CD4-positive, alpha-beta T cell treated with Interleukin-17A for 1 hour (primary cell): ENCODE measurements around the gene METTL15.
"Not testable (repeated sequence)": the region's sequence is repeated elsewhere in the genome, so short reads cannot be mapped to it uniquely, and the experiment has no call there.

Experiments
- DNase-seq: peaks from one replicate; pipeline ENCODE4 v3.0.0-alpha.2; 2020

The METTL15 gene

DNA sequence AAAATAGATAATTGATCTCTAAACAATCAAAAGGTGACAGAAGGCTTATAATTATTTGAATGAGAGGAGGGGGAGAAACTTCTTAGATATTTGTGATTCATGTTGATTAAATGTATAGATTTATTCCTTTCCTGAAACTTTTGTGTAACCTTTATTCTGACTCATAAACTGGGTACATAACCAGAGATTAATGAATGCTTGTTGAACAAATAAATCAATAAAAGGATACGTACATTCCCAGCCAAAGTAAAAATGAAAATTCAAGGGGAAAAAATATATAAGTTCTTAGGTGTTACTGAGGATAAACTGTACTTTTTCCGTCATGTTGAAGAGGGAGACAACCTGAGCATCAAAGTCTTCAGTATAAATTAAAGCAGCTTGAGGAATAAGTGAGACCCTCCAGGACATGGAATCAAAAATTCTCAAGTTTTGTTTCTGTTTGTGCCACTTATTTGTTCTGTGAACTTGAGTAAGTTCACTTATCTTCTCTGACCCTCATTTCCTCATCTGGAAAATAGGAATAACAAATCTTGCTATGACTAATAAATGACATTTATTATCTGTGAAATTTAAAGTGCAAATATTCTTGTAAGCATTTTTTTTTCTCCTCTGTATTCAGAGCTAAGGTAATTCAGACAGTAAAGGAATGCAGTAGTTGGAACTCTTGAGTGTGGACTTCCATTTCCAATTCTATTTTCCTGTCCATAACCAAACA is 195.4 kb downstream of the METTL15 start:
- no peak for DNase-seq

DNA sequence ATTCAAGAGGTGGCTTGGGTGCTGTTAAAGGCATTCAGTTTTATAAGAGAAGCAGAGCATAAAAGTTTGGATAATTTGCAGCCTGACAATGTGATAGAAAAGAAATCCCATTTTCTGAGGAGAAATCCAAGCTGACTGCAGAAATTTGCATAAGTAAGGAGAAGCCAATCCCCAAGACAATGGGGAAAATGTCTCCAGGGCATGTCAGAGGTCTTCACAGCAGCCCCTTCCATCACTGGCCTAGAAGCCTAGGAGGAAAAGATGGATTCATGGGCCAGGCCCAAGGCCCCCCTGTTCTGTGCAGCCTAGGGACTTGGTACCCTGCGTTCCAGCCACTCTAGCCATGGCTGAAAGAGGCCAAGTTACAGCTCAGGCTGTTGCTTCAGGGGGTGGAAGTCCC is 207.3 kb downstream of the METTL15 start:
- no peak for DNase-seq

DNA sequence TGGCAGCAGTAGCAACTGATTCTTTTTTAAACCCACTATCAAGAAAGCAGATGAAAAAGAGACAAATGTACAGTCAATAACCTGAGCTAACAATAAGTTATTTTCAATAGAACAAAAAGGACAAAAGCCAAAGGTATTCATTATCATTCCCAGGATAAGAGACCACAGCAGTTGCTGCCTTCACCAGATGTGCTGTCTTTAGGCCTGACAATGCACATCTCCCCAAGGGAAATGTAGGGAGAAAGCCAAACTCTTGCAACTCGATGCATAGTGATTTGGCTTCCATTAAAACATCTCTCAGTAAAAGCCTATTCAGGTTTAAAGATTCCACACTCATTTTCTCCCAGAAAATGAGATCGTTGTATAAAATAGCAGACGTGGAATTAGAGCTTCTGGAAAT is 210.7 kb downstream of the METTL15 start:
- no peak for DNase-seq

DNA sequence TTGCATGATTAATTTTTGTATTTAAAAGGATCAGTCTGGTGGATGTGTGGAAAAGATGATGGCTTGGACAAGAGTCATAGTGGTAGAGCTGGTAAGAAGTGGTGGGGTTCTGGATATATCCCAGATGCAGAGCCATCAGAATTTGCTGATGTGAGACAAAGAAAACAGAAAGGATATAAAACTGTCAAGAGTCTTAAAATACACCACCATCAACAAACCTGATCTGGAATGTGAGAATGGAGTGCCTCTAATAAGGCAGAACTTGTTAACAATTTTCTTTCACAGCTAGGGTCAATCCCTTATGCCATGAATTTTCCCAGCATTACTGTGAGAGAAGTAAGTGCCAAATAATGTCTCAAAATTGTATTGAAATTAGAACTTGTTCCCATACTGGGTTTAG is 215.4 kb downstream of the METTL15 start:
- DNase-seq, result no peak

DNA sequence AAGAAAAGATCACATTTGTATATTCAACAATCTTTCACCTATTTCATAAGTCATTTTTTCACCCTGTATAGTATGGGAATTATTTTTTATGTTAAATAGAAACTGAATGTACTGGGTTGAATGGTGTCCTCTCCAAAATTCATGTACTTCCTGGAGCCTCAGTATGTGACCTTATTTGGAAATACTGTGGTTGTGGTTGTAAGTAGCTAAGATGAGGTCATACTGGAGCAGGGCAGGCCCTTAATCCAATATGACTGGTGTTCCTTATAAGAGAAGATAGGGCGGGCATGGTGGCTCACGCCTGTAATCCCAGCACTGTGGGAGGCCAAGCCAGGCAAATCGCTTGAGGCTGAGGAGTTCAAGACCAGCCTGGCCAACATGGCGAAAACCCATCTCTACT is 224.2 kb downstream of the METTL15 start:
- DNase-seq, result not testable (repeated sequence)

DNA sequence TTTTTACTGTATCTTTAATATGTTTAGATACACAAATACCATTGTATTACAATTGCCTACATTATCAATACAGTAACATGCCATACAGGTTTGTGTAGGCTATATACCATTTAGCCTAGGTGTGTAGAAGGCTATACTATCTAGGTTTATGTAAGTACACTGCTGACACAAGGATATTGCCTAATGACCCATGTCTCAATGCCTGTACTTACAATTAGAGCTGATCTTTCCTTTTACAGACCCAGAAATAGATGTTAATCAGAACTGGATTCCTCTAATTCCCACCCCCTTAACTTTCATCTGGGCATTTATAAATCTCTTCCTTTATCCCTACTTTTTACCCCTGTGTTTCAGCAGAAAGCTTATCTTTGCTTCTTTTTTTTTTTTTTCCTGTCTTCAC is 229.5 kb downstream of the METTL15 start:
- no peak for DNase-seq

DNA sequence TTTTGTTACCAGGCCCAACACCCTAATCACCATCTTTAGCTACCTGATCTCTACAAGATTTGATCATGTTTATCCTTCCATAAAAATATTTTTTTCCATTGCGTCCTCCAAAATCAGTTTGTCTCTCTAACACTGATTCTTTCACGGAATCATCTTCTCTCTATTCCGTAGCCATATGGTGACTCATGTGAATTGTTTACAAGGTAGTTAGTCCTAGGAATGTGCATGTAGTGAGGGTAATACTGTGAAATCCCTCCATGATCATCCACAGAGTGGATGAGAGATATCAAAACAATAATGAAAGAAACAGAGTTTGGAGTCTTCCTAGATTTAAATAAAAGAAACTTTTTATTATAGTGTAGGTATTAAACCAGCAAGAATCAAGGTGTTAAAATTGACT is 230.2 kb downstream of the METTL15 start:
- DNase-seq, result no peak

DNA sequence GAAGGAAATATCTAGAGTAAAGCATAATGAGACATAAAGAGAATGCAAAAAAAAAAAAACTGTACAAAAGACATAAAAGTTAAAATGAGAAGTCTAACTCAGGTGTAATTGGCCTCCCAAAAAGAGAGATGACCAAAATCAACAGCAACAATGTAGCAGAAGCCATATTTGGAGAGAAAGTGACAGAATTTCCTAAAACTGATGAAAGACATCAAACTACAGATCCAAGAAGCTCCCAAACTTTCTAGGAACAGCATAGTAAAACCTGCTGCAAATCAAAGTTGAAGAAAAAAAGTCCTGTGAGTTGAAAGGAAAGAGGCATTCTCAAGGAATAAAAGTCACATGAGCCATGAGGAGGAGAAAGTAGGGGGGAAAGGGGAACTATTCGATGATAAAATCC is 231.3 kb downstream of the METTL15 start:
- no peak for DNase-seq

DNA sequence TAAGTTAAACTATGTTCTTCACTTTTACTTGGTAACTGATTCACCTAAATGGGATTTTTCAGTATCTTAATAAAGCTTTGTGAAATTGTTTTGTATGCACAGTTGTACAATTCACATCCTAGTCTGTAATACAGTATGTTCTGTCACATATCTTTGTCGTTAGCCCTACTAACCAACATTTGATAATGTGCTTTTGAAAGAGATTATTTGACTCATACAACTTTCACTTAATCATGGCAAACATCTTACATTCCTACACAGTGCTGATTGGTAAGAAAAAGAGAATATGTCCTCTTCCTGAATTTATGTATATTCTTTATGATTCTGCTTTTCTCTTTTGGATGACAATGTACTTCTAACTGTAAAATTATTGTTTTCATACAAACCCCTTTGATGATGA is 234.5 kb downstream of the METTL15 start:
- no peak for DNase-seq

DNA sequence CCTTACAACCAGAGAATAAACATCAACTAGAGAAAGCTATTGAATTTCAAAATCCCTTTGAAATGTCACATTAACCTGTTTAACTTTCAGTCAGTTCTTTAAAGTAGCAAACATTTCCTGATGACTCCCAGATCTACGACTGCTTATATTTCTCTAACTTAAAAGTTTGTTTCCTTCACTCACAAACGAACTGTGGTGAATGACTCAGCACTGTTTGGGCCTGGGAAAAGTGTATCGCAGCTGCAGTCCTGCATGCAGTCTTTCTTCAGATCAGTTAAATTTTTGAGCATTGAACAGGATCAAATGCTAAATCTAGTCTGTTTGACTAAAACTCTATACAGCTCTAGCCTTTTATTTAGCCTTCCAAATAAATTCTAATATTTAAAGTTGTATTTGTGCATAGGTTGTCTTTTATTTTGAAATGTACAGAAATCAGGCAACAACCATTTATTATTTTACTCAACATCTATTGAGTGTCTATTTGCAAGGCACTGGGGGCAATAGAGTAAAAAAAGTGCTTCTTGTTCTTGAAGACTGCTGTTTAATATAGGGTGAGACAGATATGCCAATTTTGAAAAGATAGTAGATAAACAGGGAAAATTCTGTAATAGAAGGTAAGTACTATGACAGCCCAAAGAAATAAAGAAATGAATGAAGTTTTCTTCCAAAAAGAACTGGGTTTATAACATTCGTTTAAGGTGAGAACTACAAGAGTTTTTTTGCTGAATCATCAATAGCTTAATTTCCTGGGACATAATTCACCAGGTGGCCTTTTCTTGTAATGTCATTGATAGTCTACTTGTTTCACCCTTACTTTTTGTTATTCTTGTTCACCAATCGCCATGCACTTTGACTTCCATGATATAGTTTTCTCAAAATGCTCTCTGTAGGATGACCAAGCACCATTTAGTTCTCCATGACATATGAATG is 235.4 kb downstream of the METTL15 start:
- no peak for DNase-seq

DNA sequence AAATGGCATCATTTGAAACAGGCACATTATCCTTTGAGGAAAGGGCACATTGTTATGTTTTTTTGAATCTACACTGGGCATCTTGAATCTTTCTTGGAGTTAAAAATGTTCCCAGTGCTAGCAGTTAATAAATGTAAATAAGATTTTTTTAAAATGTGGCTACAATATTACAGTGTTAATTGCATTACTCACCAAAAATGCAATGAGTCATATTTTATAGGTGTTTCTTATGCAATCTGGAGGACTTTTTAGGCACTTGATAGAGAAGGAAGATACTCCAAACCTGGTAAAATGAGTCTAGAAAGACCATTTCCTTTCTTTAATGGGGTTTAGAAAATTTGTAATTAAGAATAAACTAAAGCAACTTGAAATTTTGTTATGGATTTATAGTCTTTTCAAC is 238.0 kb downstream of the METTL15 start:
- no peak for DNase-seq

DNA sequence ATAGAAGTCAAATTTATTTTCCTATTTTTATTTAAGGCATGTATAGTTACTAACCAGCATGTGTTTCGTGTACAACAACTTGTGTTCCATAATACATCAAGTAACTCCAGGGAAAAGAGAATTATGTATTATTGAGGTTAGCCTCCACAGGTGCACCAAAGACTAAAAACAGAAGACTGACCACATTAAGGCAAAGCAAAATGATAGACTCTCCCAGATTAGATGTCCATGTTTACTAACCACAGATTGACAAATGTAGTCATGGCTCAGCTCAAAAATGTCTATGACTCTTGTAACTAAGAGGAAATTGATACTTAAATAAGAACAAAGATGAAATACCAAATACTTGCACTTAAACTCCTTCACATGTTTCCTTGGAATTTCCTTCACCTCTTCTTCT is 238.5 kb downstream of the METTL15 start:
- DNase-seq, result no peak

DNA sequence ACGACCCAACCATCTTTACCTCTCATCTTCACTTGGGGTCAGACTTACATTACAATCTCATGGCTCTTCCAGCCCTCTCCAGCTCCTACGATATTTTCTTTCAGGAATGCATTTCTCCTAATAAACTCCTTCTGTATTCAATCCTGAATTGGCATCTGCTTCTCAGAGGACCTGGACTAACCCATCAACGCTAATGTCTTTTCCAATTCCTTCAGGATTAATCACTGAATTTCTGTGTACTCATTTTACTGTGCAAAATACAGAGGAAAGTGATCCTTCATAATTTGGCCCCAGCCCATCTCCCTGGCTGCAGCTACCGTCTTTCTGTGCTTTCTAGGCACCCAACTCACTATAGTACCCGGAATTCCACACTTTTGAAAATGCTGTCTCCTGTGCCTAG is 239.2 kb downstream of the METTL15 start:
- DNase-seq, result no peak

DNA sequence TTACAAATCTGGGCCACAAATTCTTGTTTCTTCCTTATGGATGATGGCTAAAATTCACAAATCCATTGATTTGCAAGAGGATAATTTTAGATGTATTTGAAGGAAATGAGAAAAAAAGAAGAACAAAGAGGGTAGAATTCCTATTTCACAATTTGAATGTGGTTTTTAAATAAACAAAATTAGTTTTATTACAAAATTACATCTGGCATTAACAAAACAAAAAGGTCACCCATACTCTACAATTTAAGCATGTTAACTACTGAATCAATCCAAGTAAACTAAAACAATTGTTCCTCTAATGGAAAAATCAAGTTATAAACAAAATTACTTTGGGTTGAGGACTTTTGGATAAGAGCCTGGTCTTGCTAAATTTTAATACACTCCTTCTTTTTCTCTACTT is 242.0 kb downstream of the METTL15 start:
- no peak for DNase-seq

DNA sequence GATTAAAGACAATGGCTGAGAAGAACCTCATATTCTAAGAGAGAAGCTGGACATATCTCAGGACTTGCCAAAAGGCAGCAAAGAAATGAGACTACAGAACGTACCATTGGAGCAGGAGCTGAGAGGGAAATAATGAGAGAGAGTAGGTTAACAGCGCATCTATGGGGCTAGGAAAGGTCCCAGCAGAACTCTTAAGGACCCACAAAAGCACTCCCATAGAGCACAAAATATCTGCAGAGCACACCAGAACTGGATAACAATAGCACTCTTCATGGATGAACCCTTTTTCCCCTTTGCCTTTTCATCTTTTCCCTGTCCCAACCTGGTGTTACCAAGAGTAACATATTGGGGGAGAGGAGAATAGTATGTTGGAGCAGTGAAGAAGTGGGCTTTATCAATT is 245.8 kb downstream of the METTL15 start:
- DNase-seq, result no peak

DNA sequence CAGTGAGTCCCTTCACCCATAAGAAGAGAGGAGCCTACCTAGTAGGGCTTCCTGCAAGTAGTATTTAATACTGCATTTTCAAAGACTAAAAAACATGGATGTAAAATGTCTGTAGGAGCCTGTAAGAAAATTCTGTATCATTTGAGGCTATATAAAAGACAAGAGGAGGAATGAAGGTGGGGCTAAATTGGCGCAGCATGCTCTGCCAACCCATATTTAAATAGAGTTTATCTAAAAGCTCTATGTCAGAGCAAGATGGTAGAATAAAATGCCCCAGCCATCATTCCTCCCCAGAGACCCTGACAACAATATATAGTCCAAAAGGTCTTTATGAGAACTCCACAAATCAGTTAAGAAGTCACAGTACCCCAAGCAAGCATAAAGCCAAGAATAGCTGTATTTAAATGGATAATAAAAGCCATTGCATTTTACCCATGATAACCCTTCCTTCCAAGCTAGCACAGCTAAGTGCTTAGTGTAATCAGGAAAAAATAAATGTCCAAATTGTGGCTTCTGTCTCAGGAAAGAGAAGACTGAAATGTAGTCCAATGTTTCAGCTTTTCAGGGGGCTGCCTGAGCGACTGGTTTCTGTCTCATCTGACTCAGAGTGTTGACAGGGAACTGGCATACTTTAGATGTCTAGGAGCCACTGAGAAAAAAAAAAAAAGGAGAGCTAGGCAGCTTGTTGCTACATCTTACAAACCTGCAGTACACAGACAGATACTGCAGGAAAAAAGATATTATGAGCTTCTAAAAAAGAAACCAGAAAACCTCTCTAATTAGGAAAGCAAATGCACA is 258.6 kb downstream of the METTL15 start:
- DNase-seq, result no peak

DNA sequence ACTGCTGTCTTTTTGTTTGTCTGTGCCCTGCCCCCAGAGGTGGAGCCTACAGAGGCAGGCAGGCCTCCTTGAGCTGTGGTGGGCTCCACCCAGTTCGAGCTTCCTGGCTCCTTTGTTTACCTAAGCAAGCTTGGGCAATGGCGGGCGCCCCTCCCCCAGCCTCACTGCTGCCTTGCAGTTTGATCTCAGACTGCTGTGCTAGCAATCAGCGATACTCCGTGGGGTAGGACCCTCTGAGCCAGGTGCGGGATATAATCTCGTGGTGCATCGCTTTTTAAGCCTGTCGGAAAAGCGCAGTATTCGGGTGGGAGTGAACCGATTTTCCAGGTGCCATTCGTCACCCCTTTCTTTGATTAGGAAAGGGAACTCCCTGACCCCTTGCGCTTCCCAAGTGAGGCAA is 269.9 kb downstream of the METTL15 start:
- not testable (repeated sequence) for DNase-seq
